K562 (cell line): Measurements from ENCODE around the gene SMAD7. TPM values are rescaled to one million over a fixed set of nuclear protein-coding genes. Genes with fewer than 3 reads are reported as not detected.

Source experiments
- ATAC-seq: fragments of 200-7000 bp; cut with Tn5 transposase; 3 replicates; pipeline ENCODE4 v1.9.1; 2020; ENCODE audit warnings: moderate library complexity
- BruUV-seq: library from RNA; stranded (reverse); fragments of 400-500 nt; replicated peaks from 2 replicates; lab custom pipeline; 2021; lab: Mats Ljungman, UMichigan
- CTCF ChIA-PET: fragments of 300-600 bp; formaldehyde crosslinking; extraction: SDS; loops from one replicate; lab custom pipeline; 2021; ENCODE audit warnings: low intra/inter-chr PET ratio; lab: Yijun Ruan, JAX
- POLR2A ChIA-PET: fragments of 300-600, 350-650 bp; sonication (Branson Sonifier 250); formaldehyde crosslinking; extraction: SDS; loops from one replicate; lab custom pipeline; 2021; ENCODE audit warnings: antibody characterized with exemption, inconsistent platforms; lab: Yijun Ruan, JAX
- DNase-seq, 4 experiments: peaks; one replicate each; pipeline versions ENCODE4 v3.0.0 to v3.0.0-alpha.2; 2011 to 2018; ENCODE audit warnings: low spot score in 3 of 4, mixed read lengths in 3 of 4; ENCODE audit errors: extremely low read depth in 1 of 4
- FAIRE-seq: peaks from 2 replicates; lab custom pipeline; 2011; peaks lifted over from hg19 to GRCh38; lab: Jason Lieb, UNC
- H2AFZ ChIP-seq: 2 replicates; pipeline ENCODE4 v1.6.0; 2011; ENCODE audit warnings: low read depth, low read length, control low read depth, inconsistent platforms
- H3K27ac ChIP-seq: fragments of 200-600 bp; 3 replicates; pipeline ENCODE4 v1.8.0; 2011; ENCODE audit warnings: low read depth, mild to moderate bottlenecking, control low read depth, inconsistent platforms, low read length, moderate library complexity, mixed read lengths; ENCODE audit errors: extremely low read depth
- H3K27me3 ChIP-seq, 2 experiments: fragments of 300-600 bp in 1 of 2; 2 replicates in 1 of 2; 3 replicates in 1 of 2; pipeline versions ENCODE4 v1.6.0 to v1.8.0; 2011; ENCODE audit warnings: inconsistent platforms in 2 of 2, low read length in 2 of 2, mild to moderate bottlenecking in 1 of 2, mixed read lengths in 1 of 2, moderate library complexity in 1 of 2; ENCODE audit not compliant: control insufficient read depth in 2 of 2, insufficient read depth in 2 of 2
- H3K36me3 ChIP-seq: fragments of 300-600 bp; 3 replicates; pipeline ENCODE4 v1.8.0; 2011; ENCODE audit warnings: mild to moderate bottlenecking, low read length, inconsistent platforms; ENCODE audit not compliant: control insufficient read depth, insufficient read depth
- H3K4me1 ChIP-seq, 2 experiments: fragments of 200-600 bp in 1 of 2; replicated peaks in 1 of 2; 2 replicates in 1 of 2; 3 replicates in 1 of 2; pipeline versions ENCODE4 v1.5.1 to v1.8.0; 2011; ENCODE audit warnings: inconsistent platforms in 2 of 2, low read length in 2 of 2, mild to moderate bottlenecking in 1 of 2, mixed read lengths in 1 of 2, moderate library complexity in 1 of 2; ENCODE audit not compliant: control insufficient read depth in 2 of 2, insufficient read depth in 2 of 2
- H3K4me2 ChIP-seq: 2 replicates; pipeline ENCODE4 v1.6.1; 2011; ENCODE audit warnings: low read length, control low read depth, inconsistent platforms, mixed read lengths; ENCODE audit not compliant: insufficient read depth
- H3K4me3 ChIP-seq: fragments of 200-600 bp; sonication (generic), shearing (Covaris generic); 2 replicates; pipeline ENCODE4 v1.5.1; 2016; ENCODE audit warnings: control low read depth, inconsistent platforms
- H3K79me2 ChIP-seq: fragments of 200-600 bp; 3 replicates; pipeline ENCODE4 v1.8.0; 2011; ENCODE audit warnings: low read length, inconsistent platforms; ENCODE audit not compliant: control insufficient read depth, insufficient read depth
- H3K9ac ChIP-seq, 2 experiments: 2 replicates each; pipeline versions ENCODE4 v1.6.0 to v1.6.1; 2011; ENCODE audit warnings: low read depth in 2 of 2, low read length in 2 of 2, control low read depth in 1 of 2, inconsistent platforms in 1 of 2, mild to moderate bottlenecking in 1 of 2, mixed read lengths in 1 of 2; ENCODE audit not compliant: insufficient read depth in 1 of 2
- H3K9me1 ChIP-seq: one replicate; pipeline ENCODE4 v1.6.0; 2011; ENCODE audit warnings: inconsistent platforms, mild to moderate bottlenecking, low read length, moderate library complexity; ENCODE audit not compliant: control insufficient read depth, insufficient read depth
- H3K9me3 ChIP-seq: replicated peaks from 2 replicates; pipeline ENCODE4 v1.5.1; 2011; ENCODE audit warnings: low read depth, low read length, inconsistent platforms; ENCODE audit not compliant: control insufficient read depth, insufficient read depth
- H4K20me1 ChIP-seq: replicated peaks from 2 replicates; pipeline ENCODE4 v1.6.1; 2011; ENCODE audit warnings: low read length, inconsistent platforms, mixed read lengths; ENCODE audit not compliant: control insufficient read depth, insufficient read depth
- ESRRB ChIP-seq: fragments of 250-450 bp; sonication (Bioruptor Pico); IDR thresholded peaks from 2 replicates; pipeline ENCODE4 v1.5.0; 2020; ENCODE audit warnings: mild to moderate bottlenecking, moderate library complexity, borderline replicate concordance
- GATAD2B ChIP-seq: fragments of 450-650 bp; IDR thresholded peaks from 2 replicates; pipeline ENCODE4 v1.6.1; 2017; ENCODE audit warnings: mild to moderate bottlenecking, borderline replicate concordance
- GTF2A2 ChIP-seq: IDR thresholded peaks from 2 replicates; pipeline ENCODE4 v1.6.1; 2016; ENCODE audit warnings: mild to moderate bottlenecking, missing genetic modification characterization, missing compliant biosample characterization
- IRF2 ChIP-seq: sonication (generic); formaldehyde crosslinking; IDR thresholded peaks from 2 replicates; pipeline ENCODE4 v1.8.1; 2022; ENCODE audit warnings: mild to moderate bottlenecking, missing genetic modification reagents
- SMARCA4 ChIP-seq: fragments of 450-650 bp; IDR thresholded peaks from 2 replicates; pipeline ENCODE4 v1.6.1; 2016
- SMARCB1 ChIP-seq: IDR thresholded peaks from 2 replicates; pipeline ENCODE4 v1.6.1; 2011; ENCODE audit warnings: improper control_type of control experiment, low read depth; ENCODE audit not compliant: insufficient read length
- TSC22D4 ChIP-seq: fragments of 450-650 bp; IDR thresholded peaks from 2 replicates; pipeline ENCODE4 v1.6.1; 2016; ENCODE audit warnings: missing genetic modification characterization, missing biosample characterization, control low read depth
- USF1 ChIP-seq: sonication (generic); formaldehyde crosslinking; IDR thresholded peaks from 2 replicates; pipeline ENCODE4 v1.9.0; 2022; ENCODE audit warnings: mild to moderate bottlenecking, missing genetic modification reagents
- ZNF121 ChIP-seq: sonication (generic); formaldehyde crosslinking; conservative IDR thresholded peaks from 2 replicates; pipeline ENCODE4 v1.8.0; 2022; ENCODE audit warnings: missing genetic modification reagents
- ZNF143 ChIP-seq: sonication (generic); formaldehyde crosslinking; IDR thresholded peaks from 2 replicates; pipeline ENCODE4 v1.9.0; 2022; ENCODE audit warnings: mild to moderate bottlenecking, missing genetic modification reagents
- ZNF830 ChIP-seq: fragments of 250-450 bp; sonication (Bioruptor Pico); IDR thresholded peaks from 2 replicates; pipeline ENCODE4 v1.5.0; 2021; ENCODE audit warnings: mild to moderate bottlenecking
- WGBS: fragments of 100-300 bp; shearing (Covaris generic); methylation state at CpG from one replicate; pipeline ENCODE4 v1.1.6; 2016; ENCODE audit warnings: low coverage, mixed read lengths; ENCODE audit not compliant: insufficient coverage; ENCODE audit errors: missing lambda C conversion rate; 5-methylcytosine and 5-hydroxymethylcytosine counted together
- in situ Hi-C: fragments of 300-500 bp; cut with MboI; formaldehyde crosslinking; loops from 4 replicates; pipeline ENCODE4 v1.15.0; 2018; ENCODE audit warnings: inconsistent platforms, mixed read lengths
- intact Hi-C: fragments of 100-400 bp; cut with micrococcal nuclease; formaldehyde crosslinking; loops from 2 replicates; pipeline ENCODE4 v1.14.2; 2022
- polyA plus RNA-seq, 8 experiments: library from polyadenylated mRNA; depleted of rRNA in 4 of 8; stranded (reverse) in 5 of 8; unstranded in 3 of 8; fragments of >200 nt; fragmentation: Nextera tagmentation in 2 of 8; fragmentation: Illumina TruSeq in 1 of 8; extraction: Ambion mirVana in 2 of 8; extraction: Trizol in 1 of 8; gene quantifications; 2 replicates each; pipeline versions ENCODE4 v1.2.1 to v1.2.3, GENCODE V29; 2011 to 2014; ENCODE audit warnings: inconsistent platforms in 1 of 8, missing spikeins in 1 of 8
- total RNA-seq, 7 experiments: library from RNA; depleted of rRNA in 6 of 7; stranded (reverse); fragments of >200 nt in 6 of 7; fragmentation: Illumina TruSeq in 2 of 7; extraction: Trizol in 2 of 7; gene quantifications; 2 replicates each; pipeline versions ENCODE4 v1.2.1 to v1.2.3, GENCODE V29; 2011 to 2021; ENCODE audit warnings: low replicate concordance in 1 of 7

SMAD7 gene
- total and polyA plus RNA-seq, 9 of the 15 experiments (the other 6 are each of a cell fraction or from before 2014, with no cell fraction given): 0.13 to 3.0 (median 1.6) TPM

- peak; percentile 88 for TF ChIP-seq USF1
- TF ChIP-seq ZNF143 (CRISPR knock-in tag): 0 out of 2 replicates have a peak, but pooled peaks have one; percentile 43
- TF ChIP-seq ZNF121 (CRISPR knock-in tag): no peak
- no peak for TF ChIP-seq TSC22D4 (tag)
Observed at GRCh38 chr18:48913775-48914174, 37.0 kb downstream of the SMAD7 start (continued).

GRCh38 chr18:48913201-48913600 is 37.6 kb downstream of the SMAD7 start:
- Histone ChIP-seq H4K20me1 (no peaks in the 10 kb centered on the region), H3K27ac (no peak overlapping the region), H2AFZ (peak overlapping the region; percentile 77; the same call in 1 of the 2 replicates), H3K79me2 (no peaks in the 10 kb centered on the region), H3K4me3 (no peak overlapping the region), H3K9ac (no peak overlapping the region), H3K4me1 (peaks cover 9 to 14% of the 10 kb centered on the region in 2 experiments), H3K27me3 (no peaks in the 10 kb centered on the region), H3K9me3 (no peaks in the 10 kb centered on the region), H3K4me2 (no peak overlapping the region), H3K36me3 (no peaks in the 10 kb centered on the region), H3K9me1 (no peaks in the 10 kb centered on the region)
- FAIRE-seq (no peak), DNase-seq (no peak), ATAC-seq (no peak)
- CTCF ChIA-PET: no interaction called here
- TF ChIP-seq ESRRB: no peak
- no peak for TF ChIP-seq ZNF121 (CRISPR knock-in tag)
- TF ChIP-seq GATAD2B: no peak
- no peak for TF ChIP-seq SMARCA4
- no peak for TF ChIP-seq GTF2A2 (tag)
- TF ChIP-seq IRF2: no peak
- no peak for TF ChIP-seq SMARCB1
- TF ChIP-seq ZNF830 (CRISPR knock-in tag): no peak
- BruUV-seq: no TSS peak
- 54% methylated on average over 4 of the region's 5 CpGs for WGBS
- POLR2A ChIA-PET: no interaction called here
- intact Hi-C loops (no loop called here), in situ Hi-C loops (no loop called here)
